ENCODE results near the gene TPPP2. TPM values are rescaled to one million over a fixed set of nuclear protein-coding genes. Genes with fewer than 3 reads are reported as not detected.

Gene TPPP2
- total RNA-seq, 1 donor from 2014 or later, result not detected

GRCh38 chr14:21057803-21058675 is 28.0 kb downstream of the TPPP2 start, which contains the start of gene RNASE8:
TSS of gene RNASE8 (plus strand) at chr14:21057822. CDS start at chr14:21057893, 71 bp downstream.
- DNase-seq (ENCODE audit: low read depth), result no peak

- no peak for DNase-seq (ENCODE audit: low read depth)
Observed at GRCh38 chr14:21058903-21059302, 28.9 kb downstream of the TPPP2 start.

GRCh38 chr14:21059842-21060613 is 30.0 kb downstream of the TPPP2 start:
- DNase-seq (ENCODE audit: low read depth), result no peak

- no peak for DNase-seq (ENCODE audit: low read depth)
Observed at GRCh38 chr14:21060614-21061346, 30.8 kb downstream of the TPPP2 start.

GRCh38 chr14:21061347-21061668 is 31.3 kb downstream of the TPPP2 start:
- DNase-seq (ENCODE audit: low read depth), result no peak

- DNase-seq (ENCODE audit: low read depth), result peak; percentile 81
Observed at GRCh38 chr14:21063479-21063878, 33.5 kb downstream of the TPPP2 start.

- no peak for DNase-seq (ENCODE audit: low read depth)
Observed at GRCh38 chr14:21066882-21067502, 37.0 kb downstream of the TPPP2 start.

- no peak for DNase-seq (ENCODE audit: low read depth)
Observed at GRCh38 chr14:21068521-21069387, 38.7 kb downstream of the TPPP2 start.

GRCh38 chr14:21069388-21070082 is 39.5 kb downstream of the TPPP2 start:
- DNase-seq (ENCODE audit: low read depth), result no peak

GRCh38 chr14:21070083-21070609 is 40.1 kb downstream of the TPPP2 start, which contains the start of gene ARHGEF40:
TSS of gene ARHGEF40 (plus strand) at chr14:21070304. CDS start at chr14:21070397, 93 bp downstream.
- no peak for DNase-seq (ENCODE audit: low read depth)

- no peak for DNase-seq (ENCODE audit: low read depth)
Observed at GRCh38 chr14:21070610-21071224, 40.7 kb downstream of the TPPP2 start.

- DNase-seq (ENCODE audit: low read depth), result peak; percentile 53
Observed at GRCh38 chr14:21071225-21072030, 41.4 kb downstream of the TPPP2 start.

- no peak for DNase-seq (ENCODE audit: low read depth)
Observed at GRCh38 chr14:21072031-21072473, 42.0 kb downstream of the TPPP2 start.

- DNase-seq (ENCODE audit: low read depth), result no peak
Observed at GRCh38 chr14:21072781-21073339, 42.8 kb downstream of the TPPP2 start.

- no peak for DNase-seq (ENCODE audit: low read depth)
Observed at GRCh38 chr14:21073921-21074320, 43.9 kb downstream of the TPPP2 start.

- DNase-seq (ENCODE audit: low read depth), result no peak
Observed at GRCh38 chr14:21074398-21075272, 44.6 kb downstream of the TPPP2 start.
